Measurements from ENCODE around the gene MGST2. TPM values are rescaled to one million over a fixed set of nuclear protein-coding genes. Genes with fewer than 3 reads are reported as not detected.

MGST2 gene
- total and polyA plus RNA-seq, 2 experiments from 2014 or later = 4.6 to 19.1 TPM

DNA sequence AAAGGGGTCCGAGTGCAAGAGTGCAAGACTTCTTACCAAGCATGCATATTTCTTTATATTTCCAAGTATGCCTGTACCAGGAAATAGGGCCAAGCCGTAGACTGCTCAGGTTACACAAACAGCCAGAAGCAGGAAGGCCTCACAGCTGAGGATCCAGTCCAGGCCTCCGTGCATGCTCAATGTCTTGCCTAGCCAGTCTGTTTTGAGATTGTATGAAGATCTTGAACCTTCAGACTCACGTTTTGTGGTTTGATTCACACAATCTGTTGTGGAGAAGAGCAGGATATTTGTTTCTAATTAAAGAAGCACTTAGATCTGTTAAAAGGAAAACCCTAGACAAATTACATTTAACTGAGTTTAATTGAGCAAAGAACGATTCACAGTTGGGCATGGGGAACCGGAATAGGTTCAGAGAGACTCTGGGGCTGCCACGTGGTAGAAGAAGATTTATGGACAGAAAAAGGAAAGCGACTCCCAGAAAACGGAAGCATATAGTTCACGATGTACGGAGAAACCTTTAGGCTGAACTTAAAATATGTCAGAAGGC lies 1.2 kb downstream of the MGST2 start:
- no peaks in the 10 kb centered on the region for H3F3A ChIP-seq (replicated peaks; ENCODE audit: low read depth)
- H3K27ac Mint-ChIP-seq = no peak overlapping the region
- H3K9me2 ChIP-seq (ENCODE audit: insufficient read depth) = peaks cover 4% of the 10 kb centered on the region; the same call in 1 of the 2 replicates
- no peaks in the 10 kb centered on the region for H3K79me2 ChIP-seq (replicated peaks; ENCODE audit: insufficient read depth)
- peaks cover 44% of the 10 kb centered on the region for H3K4me1 Mint-ChIP-seq
- peak overlapping the region; percentile 79 for H3K4me3 Mint-ChIP-seq
- H4K20me1 ChIP-seq (replicated peaks; ENCODE audit: insufficient read depth) = no peaks in the 10 kb centered on the region
- peak; percentile 30 for DNase-seq (ENCODE audit: low spot score)
- H3K36me3 Mint-ChIP-seq (ENCODE audit: low read depth) = peaks cover 5% of the 10 kb centered on the region; the same call in 2 of the 3 replicates
- 0 out of 2 replicates have a peak overlapping the region, but pooled peaks have one; percentile 2 for H2AFZ ChIP-seq
- H3K4me3 ChIP-seq = peak overlapping the region; percentile 57
- H3K4me2 ChIP-seq = peak overlapping the region; percentile 72
- peaks cover 5% of the 10 kb centered on the region for H3K9me3 Mint-ChIP-seq
- peaks cover 12% of the 10 kb centered on the region for H3K27me3 Mint-ChIP-seq (ENCODE audit: insufficient read depth, low read depth, poor library complexity)
- TF ChIP-seq ZNF114 (CRISPR knock-in tag; IDR thresholded peaks at IDR 0.05) (no peak), POLR2AphosphoS5 (IDR thresholded peaks at IDR 0.05; ENCODE audit: low read depth) (no peak), CREB1 (CRISPR knock-in tag; IDR thresholded peaks at IDR 0.05; ENCODE audit: low read depth) (no peak), STAT1 (IDR thresholded peaks at IDR 0.05; ENCODE audit: unreplicated experiment) (no peak), EZH2phosphoT487 (IDR thresholded peaks at IDR 0.05; ENCODE audit: unreplicated experiment) (no peak), NANOG (IDR thresholded peaks at IDR 0.05; ENCODE audit: borderline replicate concordance) (no peak)
- TF ChIP-seq, protein P1, sequence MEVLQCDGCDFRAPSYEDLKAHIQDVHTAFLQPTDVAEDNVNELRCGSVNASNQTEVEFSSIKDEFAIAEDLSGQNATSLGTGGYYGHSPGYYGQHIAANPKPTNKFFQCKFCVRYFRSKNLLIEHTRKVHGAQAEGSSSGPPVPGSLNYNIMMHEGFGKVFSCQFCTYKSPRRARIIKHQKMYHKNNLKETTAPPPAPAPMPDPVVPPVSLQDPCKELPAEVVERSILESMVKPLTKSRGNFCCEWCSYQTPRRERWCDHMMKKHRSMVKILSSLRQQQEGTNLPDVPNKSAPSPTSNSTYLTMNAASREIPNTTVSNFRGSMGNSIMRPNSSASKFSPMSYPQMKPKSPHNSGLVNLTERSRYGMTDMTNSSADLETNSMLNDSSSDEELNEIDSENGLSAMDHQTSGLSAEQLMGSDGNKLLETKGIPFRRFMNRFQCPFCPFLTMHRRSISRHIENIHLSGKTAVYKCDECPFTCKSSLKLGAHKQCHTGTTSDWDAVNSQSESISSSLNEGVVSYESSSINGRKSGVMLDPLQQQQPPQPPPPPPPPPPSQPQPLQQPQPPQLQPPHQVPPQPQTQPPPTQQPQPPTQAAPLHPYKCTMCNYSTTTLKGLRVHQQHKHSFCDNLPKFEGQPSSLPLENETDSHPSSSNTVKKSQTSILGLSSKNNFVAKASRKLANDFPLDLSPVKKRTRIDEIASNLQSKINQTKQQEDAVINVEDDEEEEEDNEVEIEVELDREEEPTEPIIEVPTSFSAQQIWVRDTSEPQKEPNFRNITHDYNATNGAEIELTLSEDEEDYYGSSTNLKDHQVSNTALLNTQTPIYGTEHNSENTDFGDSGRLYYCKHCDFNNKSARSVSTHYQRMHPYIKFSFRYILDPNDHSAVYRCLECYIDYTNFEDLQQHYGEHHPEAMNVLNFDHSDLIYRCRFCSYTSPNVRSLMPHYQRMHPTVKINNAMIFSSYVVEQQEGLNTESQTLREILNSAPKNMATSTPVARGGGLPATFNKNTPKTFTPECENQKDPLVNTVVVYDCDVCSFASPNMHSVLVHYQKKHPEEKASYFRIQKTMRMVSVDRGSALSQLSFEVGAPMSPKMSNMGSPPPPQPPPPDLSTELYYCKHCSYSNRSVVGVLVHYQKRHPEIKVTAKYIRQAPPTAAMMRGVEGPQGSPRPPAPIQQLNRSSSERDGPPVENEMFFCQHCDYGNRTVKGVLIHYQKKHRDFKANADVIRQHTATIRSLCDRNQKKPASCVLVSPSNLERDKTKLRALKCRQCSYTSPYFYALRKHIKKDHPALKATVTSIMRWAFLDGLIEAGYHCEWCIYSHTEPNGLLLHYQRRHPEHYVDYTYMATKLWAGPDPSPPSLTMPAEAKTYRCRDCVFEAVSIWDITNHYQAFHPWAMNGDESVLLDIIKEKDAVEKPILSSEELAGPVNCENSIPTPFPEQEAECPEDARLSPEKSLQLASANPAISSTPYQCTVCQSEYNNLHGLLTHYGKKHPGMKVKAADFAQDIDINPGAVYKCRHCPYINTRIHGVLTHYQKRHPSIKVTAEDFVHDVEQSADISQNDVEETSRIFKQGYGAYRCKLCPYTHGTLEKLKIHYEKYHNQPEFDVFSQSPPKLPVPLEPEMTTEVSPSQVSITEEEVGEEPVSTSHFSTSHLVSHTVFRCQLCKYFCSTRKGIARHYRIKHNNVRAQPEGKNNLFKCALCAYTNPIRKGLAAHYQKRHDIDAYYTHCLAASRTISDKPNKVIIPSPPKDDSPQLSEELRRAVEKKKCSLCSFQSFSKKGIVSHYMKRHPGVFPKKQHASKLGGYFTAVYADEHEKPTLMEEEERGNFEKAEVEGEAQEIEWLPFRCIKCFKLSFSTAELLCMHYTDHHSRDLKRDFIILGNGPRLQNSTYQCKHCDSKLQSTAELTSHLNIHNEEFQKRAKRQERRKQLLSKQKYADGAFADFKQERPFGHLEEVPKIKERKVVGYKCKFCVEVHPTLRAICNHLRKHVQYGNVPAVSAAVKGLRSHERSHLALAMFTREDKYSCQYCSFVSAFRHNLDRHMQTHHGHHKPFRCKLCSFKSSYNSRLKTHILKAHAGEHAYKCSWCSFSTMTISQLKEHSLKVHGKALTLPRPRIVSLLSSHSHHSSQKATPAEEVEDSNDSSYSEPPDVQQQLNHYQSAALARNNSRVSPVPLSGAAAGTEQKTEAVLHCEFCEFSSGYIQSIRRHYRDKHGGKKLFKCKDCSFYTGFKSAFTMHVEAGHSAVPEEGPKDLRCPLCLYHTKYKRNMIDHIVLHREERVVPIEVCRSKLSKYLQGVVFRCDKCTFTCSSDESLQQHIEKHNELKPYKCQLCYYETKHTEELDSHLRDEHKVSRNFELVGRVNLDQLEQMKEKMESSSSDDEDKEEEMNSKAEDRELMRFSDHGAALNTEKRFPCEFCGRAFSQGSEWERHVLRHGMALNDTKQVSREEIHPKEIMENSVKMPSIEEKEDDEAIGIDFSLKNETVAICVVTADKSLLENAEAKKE (CRISPR knock-in tag; IDR thresholded peaks at IDR 0.05) = no peak
- TF ChIP-seq, protein P2, sequence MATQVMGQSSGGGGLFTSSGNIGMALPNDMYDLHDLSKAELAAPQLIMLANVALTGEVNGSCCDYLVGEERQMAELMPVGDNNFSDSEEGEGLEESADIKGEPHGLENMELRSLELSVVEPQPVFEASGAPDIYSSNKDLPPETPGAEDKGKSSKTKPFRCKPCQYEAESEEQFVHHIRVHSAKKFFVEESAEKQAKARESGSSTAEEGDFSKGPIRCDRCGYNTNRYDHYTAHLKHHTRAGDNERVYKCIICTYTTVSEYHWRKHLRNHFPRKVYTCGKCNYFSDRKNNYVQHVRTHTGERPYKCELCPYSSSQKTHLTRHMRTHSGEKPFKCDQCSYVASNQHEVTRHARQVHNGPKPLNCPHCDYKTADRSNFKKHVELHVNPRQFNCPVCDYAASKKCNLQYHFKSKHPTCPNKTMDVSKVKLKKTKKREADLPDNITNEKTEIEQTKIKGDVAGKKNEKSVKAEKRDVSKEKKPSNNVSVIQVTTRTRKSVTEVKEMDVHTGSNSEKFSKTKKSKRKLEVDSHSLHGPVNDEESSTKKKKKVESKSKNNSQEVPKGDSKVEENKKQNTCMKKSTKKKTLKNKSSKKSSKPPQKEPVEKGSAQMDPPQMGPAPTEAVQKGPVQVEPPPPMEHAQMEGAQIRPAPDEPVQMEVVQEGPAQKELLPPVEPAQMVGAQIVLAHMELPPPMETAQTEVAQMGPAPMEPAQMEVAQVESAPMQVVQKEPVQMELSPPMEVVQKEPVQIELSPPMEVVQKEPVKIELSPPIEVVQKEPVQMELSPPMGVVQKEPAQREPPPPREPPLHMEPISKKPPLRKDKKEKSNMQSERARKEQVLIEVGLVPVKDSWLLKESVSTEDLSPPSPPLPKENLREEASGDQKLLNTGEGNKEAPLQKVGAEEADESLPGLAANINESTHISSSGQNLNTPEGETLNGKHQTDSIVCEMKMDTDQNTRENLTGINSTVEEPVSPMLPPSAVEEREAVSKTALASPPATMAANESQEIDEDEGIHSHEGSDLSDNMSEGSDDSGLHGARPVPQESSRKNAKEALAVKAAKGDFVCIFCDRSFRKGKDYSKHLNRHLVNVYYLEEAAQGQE (IDR thresholded peaks at IDR 0.05; ENCODE audit: unreplicated experiment) = no peak
- TF ChIP-seq, protein P3, sequence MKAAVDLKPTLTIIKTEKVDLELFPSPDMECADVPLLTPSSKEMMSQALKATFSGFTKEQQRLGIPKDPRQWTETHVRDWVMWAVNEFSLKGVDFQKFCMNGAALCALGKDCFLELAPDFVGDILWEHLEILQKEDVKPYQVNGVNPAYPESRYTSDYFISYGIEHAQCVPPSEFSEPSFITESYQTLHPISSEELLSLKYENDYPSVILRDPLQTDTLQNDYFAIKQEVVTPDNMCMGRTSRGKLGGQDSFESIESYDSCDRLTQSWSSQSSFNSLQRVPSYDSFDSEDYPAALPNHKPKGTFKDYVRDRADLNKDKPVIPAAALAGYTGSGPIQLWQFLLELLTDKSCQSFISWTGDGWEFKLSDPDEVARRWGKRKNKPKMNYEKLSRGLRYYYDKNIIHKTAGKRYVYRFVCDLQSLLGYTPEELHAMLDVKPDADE (IDR thresholded peaks at IDR 0.05) = no peak
- TF ChIP-seq, protein P4, sequence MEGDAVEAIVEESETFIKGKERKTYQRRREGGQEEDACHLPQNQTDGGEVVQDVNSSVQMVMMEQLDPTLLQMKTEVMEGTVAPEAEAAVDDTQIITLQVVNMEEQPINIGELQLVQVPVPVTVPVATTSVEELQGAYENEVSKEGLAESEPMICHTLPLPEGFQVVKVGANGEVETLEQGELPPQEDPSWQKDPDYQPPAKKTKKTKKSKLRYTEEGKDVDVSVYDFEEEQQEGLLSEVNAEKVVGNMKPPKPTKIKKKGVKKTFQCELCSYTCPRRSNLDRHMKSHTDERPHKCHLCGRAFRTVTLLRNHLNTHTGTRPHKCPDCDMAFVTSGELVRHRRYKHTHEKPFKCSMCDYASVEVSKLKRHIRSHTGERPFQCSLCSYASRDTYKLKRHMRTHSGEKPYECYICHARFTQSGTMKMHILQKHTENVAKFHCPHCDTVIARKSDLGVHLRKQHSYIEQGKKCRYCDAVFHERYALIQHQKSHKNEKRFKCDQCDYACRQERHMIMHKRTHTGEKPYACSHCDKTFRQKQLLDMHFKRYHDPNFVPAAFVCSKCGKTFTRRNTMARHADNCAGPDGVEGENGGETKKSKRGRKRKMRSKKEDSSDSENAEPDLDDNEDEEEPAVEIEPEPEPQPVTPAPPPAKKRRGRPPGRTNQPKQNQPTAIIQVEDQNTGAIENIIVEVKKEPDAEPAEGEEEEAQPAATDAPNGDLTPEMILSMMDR (conservative IDR thresholded peaks at IDR 0.05; ENCODE audit: low read depth in 2 of 2) = no peak
- H3K36me3 ChIP-seq (ENCODE audit: insufficient read depth) = no peaks in the 10 kb centered on the region
- no peak overlapping the region for H3K27ac ChIP-seq (ENCODE audit: low read depth)
- H3K27me3 ChIP-seq (ENCODE audit: insufficient read depth) = no peaks in the 10 kb centered on the region
- ATAC-seq = peak; percentile 51
- H3K4me1 ChIP-seq (ENCODE audit: insufficient read depth) = peaks cover 18% of the 10 kb centered on the region

Data from GM23338 (cell line).